Lower lobe of right lung (tissue), 2 donors: ENCODE measurements around the gene CACNG1. TPM values are rescaled to one million over a fixed set of nuclear protein-coding genes. Genes with fewer than 3 reads are reported as not detected.

Experiments
- ATAC-seq, 2 donors: fragments of 200-7000 bp; cut with Tn5 transposase; one replicate each; pipeline ENCODE4 v1.9.1; 2020 to 2022; ENCODE audit warnings: mild to moderate bottlenecking in 2 of 2, moderate library complexity in 2 of 2
- DNase-seq: peaks from one replicate; pipeline ENCODE4 v3.0.0-alpha.2; 2020
- H3K27ac ChIP-seq: fragments of 200-600 bp; one replicate; pipeline ENCODE4 v1.8.0; 2022
- H3K27me3 ChIP-seq: fragments of 200-600 bp; one replicate; pipeline ENCODE4 v1.8.0; 2022; ENCODE audit warnings: low read depth
- H3K36me3 ChIP-seq: fragments of 200-600 bp; one replicate; pipeline ENCODE4 v1.8.0; 2022; ENCODE audit warnings: mild to moderate bottlenecking
- H3K4me1 ChIP-seq: fragments of 200-600 bp; one replicate; pipeline ENCODE4 v1.8.0; 2022
- H3K4me3 ChIP-seq: fragments of 200-600 bp; one replicate; pipeline ENCODE4 v1.8.0; 2022; ENCODE audit warnings: mild to moderate bottlenecking
- H3K9me3 ChIP-seq: fragments of 200-600 bp; one replicate; pipeline ENCODE4 v1.8.0; 2022
- intact Hi-C: fragments of 100-400 bp; cut with DNase I; formaldehyde crosslinking; loops from one replicate; pipeline ENCODE4 v1.11.0; 2022
- total RNA-seq: library from RNA; stranded (reverse); fragmentation: NEBNext Ultra II Directional; extraction: Animal tissue kit (Norgen Biotek cat#: 25700); gene quantifications from one replicate; pipeline ENCODE4 v1.2.1, GENCODE V29; 2021
- TF ChIP-seq, protein P1 (sequence below): fragments of 200-600 bp; IDR thresholded peaks from one replicate; pipeline ENCODE4 v1.8.0; 2022; ENCODE audit warnings: antibody characterized with exemption, mild to moderate bottlenecking
- donor health status: DM: no; HTN: yes; CAD: no; lungs with severe emphysema.

The CACNG1 gene
- total RNA-seq, 1 donor from 2014 or later: not detected

GRCh38 chr17:67041531-67041930 is 2.8 kb upstream of the CACNG1 start:
- Histone ChIP-seq H3K27ac (no peak overlapping the region), H3K27me3 (peaks cover 6% of the 10 kb centered on the region), H3K9me3 (no peaks in the 10 kb centered on the region), H3K4me1 (no peaks in the 10 kb centered on the region), H3K36me3 (no peaks in the 10 kb centered on the region), H3K4me3 (no peak overlapping the region)
- DNase-seq (peak; percentile 10), ATAC-seq (no peak)
- TF ChIP-seq, protein P1, sequence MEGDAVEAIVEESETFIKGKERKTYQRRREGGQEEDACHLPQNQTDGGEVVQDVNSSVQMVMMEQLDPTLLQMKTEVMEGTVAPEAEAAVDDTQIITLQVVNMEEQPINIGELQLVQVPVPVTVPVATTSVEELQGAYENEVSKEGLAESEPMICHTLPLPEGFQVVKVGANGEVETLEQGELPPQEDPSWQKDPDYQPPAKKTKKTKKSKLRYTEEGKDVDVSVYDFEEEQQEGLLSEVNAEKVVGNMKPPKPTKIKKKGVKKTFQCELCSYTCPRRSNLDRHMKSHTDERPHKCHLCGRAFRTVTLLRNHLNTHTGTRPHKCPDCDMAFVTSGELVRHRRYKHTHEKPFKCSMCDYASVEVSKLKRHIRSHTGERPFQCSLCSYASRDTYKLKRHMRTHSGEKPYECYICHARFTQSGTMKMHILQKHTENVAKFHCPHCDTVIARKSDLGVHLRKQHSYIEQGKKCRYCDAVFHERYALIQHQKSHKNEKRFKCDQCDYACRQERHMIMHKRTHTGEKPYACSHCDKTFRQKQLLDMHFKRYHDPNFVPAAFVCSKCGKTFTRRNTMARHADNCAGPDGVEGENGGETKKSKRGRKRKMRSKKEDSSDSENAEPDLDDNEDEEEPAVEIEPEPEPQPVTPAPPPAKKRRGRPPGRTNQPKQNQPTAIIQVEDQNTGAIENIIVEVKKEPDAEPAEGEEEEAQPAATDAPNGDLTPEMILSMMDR: no peak
- intact Hi-C loops: no loop called here

DNA sequence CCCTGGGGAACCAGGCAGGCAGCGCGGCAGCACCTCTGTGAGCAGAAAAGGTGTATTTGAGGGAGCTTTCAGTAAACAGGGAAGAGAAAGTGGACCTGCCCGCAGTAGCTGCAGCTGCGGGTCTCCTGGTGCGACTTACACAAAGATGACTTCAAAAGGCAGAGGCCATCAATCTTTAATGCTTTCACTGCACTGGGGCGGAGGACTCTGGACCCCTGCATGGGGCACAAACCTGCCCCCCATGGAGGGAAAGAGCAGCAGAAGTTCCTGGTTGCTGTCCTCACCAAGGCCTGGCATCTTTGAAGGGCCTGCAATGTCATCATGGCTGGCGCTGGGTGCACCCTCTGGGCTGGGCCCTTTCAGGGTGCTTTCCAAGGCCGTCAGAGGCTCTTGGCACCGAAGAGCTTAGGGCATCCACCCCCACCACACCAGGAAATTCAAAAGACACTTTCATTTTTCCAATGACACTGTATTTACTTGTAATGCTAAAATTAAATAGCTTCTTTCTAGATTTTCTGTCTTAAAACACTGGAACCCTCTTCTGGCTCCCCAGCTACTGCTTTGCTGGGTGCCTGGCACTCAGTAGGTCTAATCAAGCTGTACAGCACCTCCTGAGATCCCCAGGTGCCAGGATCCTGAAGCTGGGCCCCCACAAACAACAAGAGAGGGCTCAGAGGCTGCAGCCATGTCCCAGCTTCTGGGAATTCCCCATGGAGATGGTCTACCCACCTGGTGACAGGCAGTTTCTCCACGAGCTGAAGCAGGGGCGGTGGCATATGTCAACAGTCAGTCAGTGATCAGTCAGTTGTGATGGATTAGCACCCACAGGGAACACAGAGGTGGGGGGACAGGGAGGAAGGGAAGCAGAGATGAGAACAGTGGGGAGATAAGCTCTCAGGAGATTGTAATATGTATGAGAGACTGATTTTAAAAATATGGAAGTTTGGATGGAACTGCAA is 2.1 kb upstream of the CACNG1 start:
- TF ChIP-seq, protein P1: no peak
- Histone ChIP-seq H3K4me3 (no peak overlapping the region), H3K36me3 (no peaks in the 10 kb centered on the region), H3K27ac (no peak overlapping the region), H3K4me1 (no peaks in the 10 kb centered on the region), H3K9me3 (no peaks in the 10 kb centered on the region), H3K27me3 (peaks cover 6% of the 10 kb centered on the region)
- DNase-seq: no peak
- intact Hi-C loops: no loop called here
- ATAC-seq: peak in 1 of 2 donors; percentile 20

DNA sequence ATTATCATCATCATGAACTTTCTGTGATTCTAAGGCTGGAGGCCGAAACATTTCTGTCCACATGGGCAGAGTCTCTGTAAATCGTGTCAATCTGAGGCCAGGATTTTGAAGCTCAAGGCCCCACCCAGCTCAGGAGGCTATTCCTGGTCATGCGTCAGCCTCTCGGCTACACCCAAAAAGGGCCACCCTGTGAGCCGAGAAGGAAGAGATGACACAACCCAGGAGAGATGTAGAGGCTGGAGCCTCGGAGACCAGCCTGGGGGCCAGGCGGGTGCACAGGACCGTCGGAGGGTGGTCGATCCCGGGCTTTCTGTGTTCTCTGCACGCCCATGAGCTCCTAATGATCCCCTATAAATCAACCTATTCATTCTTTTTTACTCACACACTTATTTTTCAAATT is 1.1 kb upstream of the CACNG1 start:
- ATAC-seq: no peak
- Histone ChIP-seq H3K36me3 (no peaks in the 10 kb centered on the region), H3K27ac (no peak overlapping the region), H3K4me1 (no peaks in the 10 kb centered on the region), H3K4me3 (no peak overlapping the region), H3K27me3 (peaks cover 6% of the 10 kb centered on the region), H3K9me3 (peaks cover 10% of the 10 kb centered on the region)
- DNase-seq: no peak
- intact Hi-C loops: no loop called here
- TF ChIP-seq, protein P1: no peak

GRCh38 chr17:67044940-67045339 is 586 bp downstream of the CACNG1 start:
- peaks cover 5% of the 10 kb centered on the region for H3K27me3 ChIP-seq
- H3K9me3 ChIP-seq: peaks cover 25% of the 10 kb centered on the region
- H3K27ac ChIP-seq: no peak overlapping the region
- DNase-seq: no peak
- H3K4me3 ChIP-seq: no peak overlapping the region
- H3K36me3 ChIP-seq: no peaks in the 10 kb centered on the region
- H3K4me1 ChIP-seq: no peaks in the 10 kb centered on the region
- TF ChIP-seq, protein P1: no peak
- intact Hi-C loops: no loop called here
- no peak for ATAC-seq

DNA sequence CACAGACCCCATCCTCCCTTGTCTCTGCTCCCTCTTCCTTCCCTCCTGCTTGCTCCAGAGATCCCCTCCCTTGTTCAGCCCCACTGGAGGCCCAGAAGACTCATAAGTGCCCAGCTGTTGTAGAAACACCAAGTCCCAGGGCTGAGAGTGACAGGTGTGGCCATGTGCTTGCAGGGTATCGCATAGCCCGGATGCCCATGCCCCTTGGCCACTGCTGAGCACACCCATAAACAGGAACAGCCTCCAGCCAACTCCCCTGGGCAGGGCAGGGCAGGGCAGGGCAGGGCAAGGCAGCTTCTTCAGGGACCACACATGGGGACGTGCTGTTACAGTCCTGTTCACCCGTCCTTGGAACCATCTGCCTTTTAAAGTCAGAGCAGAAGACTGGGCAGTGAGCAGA is 2.0 kb downstream of the CACNG1 start:
- ATAC-seq: no peak
- Histone ChIP-seq H3K4me3 (no peak overlapping the region), H3K9me3 (peaks cover 25% of the 10 kb centered on the region), H3K4me1 (no peaks in the 10 kb centered on the region), H3K27ac (no peak overlapping the region), H3K27me3 (no peaks in the 10 kb centered on the region), H3K36me3 (no peaks in the 10 kb centered on the region)
- no peak for DNase-seq
- intact Hi-C loops: no loop called here
- TF ChIP-seq, protein P1: no peak
